ENCODE measurements around the gene CDH4.

- TF ChIP-seq, protein P1, sequence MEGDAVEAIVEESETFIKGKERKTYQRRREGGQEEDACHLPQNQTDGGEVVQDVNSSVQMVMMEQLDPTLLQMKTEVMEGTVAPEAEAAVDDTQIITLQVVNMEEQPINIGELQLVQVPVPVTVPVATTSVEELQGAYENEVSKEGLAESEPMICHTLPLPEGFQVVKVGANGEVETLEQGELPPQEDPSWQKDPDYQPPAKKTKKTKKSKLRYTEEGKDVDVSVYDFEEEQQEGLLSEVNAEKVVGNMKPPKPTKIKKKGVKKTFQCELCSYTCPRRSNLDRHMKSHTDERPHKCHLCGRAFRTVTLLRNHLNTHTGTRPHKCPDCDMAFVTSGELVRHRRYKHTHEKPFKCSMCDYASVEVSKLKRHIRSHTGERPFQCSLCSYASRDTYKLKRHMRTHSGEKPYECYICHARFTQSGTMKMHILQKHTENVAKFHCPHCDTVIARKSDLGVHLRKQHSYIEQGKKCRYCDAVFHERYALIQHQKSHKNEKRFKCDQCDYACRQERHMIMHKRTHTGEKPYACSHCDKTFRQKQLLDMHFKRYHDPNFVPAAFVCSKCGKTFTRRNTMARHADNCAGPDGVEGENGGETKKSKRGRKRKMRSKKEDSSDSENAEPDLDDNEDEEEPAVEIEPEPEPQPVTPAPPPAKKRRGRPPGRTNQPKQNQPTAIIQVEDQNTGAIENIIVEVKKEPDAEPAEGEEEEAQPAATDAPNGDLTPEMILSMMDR (conservative IDR thresholded peaks at IDR 0.05): no peak
- TF ChIP-seq EZH2 (IDR thresholded peaks at IDR 0.05; ENCODE audit: low read depth): no peak
These were observed 615.9 kb downstream of the CDH4 start for GRCh38 chr20:61868006-61868405.
